ENCODE measurements around the gene GSC2. TPM values are rescaled to one million over a fixed set of nuclear protein-coding genes. Genes with fewer than 3 reads are reported as not detected.

GSC2 gene
- total and polyA plus RNA-seq, 4 donors = not detected

- H3K27me3 ChIP-seq (ENCODE audit: control insufficient read depth in 4 of 4, insufficient read depth in 4 of 4, low read length in 3 of 4) = no peaks in the 10 kb centered on the region
- WGBS = 86% methylated on average over 9 of the region's 9 CpGs
- H3K4me3 ChIP-seq (ENCODE audit: low read depth in 1 of 3, low read length in 3 of 3) = no peak overlapping the region
- no peaks in the 10 kb centered on the region for H3K9me3 ChIP-seq (ENCODE audit: control insufficient read depth in 4 of 4, low read length in 3 of 4)
- H3K27ac ChIP-seq (ENCODE audit: low read depth in 1 of 2, low read length in 2 of 2) = no peak overlapping the region
- peaks cover 0 to 3% (median under 1%) of the 10 kb centered on the region in 4 donors for H3K36me3 ChIP-seq (ENCODE audit: control insufficient read depth in 4 of 4, insufficient read depth in 3 of 4, low read depth in 1 of 4, low read length in 3 of 4)
- no peak overlapping the region for H3K9ac ChIP-seq (ENCODE audit: low read depth in 1 of 2, low read length in 2 of 2)
- TF ChIP-seq CTCF (IDR thresholded peaks at IDR 0.05; ENCODE audit: low read depth, low read length, missing input control) (no peak), ATF3 (IDR thresholded peaks at IDR 0.05) (no peak), FOXA1 (IDR thresholded peaks at IDR 0.05) (no peak), GABPA (IDR thresholded peaks at IDR 0.05 in 1 of 2, conservative IDR thresholded peaks at IDR 0.05 in 1 of 2) (no peak), FOXA2 (IDR thresholded peaks at IDR 0.05) (no peak)
- peaks cover 3 to 20% (median 11%) of the 10 kb centered on the region in 4 donors for H3K4me1 ChIP-seq (ENCODE audit: control insufficient read depth in 4 of 4, insufficient read depth in 4 of 4, low read length in 3 of 4)
- peak; percentile 26 for DNase-seq (ENCODE audit: low spot score)
Measured at GRCh38 chr22:19182472-19183157, 32.5 kb upstream of the GSC2 start.

- H3K4me1 ChIP-seq (ENCODE audit: control insufficient read depth in 4 of 4, insufficient read depth in 4 of 4, low read length in 3 of 4) = peaks cover 4 to 27% (median 15%) of the 10 kb centered on the region in 4 donors
- H3K27me3 ChIP-seq (ENCODE audit: control insufficient read depth in 4 of 4, insufficient read depth in 4 of 4, low read length in 3 of 4) = no peaks in the 10 kb centered on the region
- no peak overlapping the region for H3K9ac ChIP-seq (ENCODE audit: low read depth in 1 of 2, low read length in 2 of 2)
- DNase-seq (ENCODE audit: low spot score) = peak; percentile 30
- H3K27ac ChIP-seq (ENCODE audit: low read depth in 1 of 2, low read length in 2 of 2) = no peak overlapping the region
- peaks cover 0 to 3% (median 0%) of the 10 kb centered on the region in 4 donors for H3K36me3 ChIP-seq (ENCODE audit: control insufficient read depth in 4 of 4, insufficient read depth in 3 of 4, low read depth in 1 of 4, low read length in 3 of 4)
- TF ChIP-seq RAD21 (IDR thresholded peaks at IDR 0.05) = no peak
- no peak for TF ChIP-seq GABPA (IDR thresholded peaks at IDR 0.05 in 1 of 2, conservative IDR thresholded peaks at IDR 0.05 in 1 of 2)
- TF ChIP-seq EGR1 (IDR thresholded peaks at IDR 0.05; ENCODE audit: low read depth in 2 of 2) = no peak
- no peak for TF ChIP-seq HNF4G (IDR thresholded peaks at IDR 0.05)
- no peak for TF ChIP-seq ZBTB33 (IDR thresholded peaks at IDR 0.05)
- no peak for TF ChIP-seq CTCF (IDR thresholded peaks at IDR 0.05; ENCODE audit: low read depth, low read length, missing input control)
- no peak for TF ChIP-seq ATF3 (IDR thresholded peaks at IDR 0.05)
- no peak for TF ChIP-seq RXRA (IDR thresholded peaks at IDR 0.05)
- TF ChIP-seq FOXA2 (IDR thresholded peaks at IDR 0.05) = no peak
- WGBS = 82% methylated on average over 12 of the region's 12 CpGs
- no peaks in the 10 kb centered on the region for H3K9me3 ChIP-seq (ENCODE audit: control insufficient read depth in 4 of 4, low read length in 3 of 4)
- H3K4me3 ChIP-seq (ENCODE audit: low read depth in 1 of 3, low read length in 3 of 3) = no peak overlapping the region
Measured at GRCh38 chr22:19181786-19182471, 31.8 kb upstream of the GSC2 start.

Data from liver (tissue), 9 donors.